Fibroblast of skin of left biceps (primary cell): Measurements from ENCODE around the gene DDX39A.

Experiments used
- DNase-seq, 2 experiments: peaks; one replicate each; pipeline ENCODE4 v3.0.0-alpha.2; 2013; ENCODE audit warnings: low read depth in 2 of 2

The DDX39A gene

DNA sequence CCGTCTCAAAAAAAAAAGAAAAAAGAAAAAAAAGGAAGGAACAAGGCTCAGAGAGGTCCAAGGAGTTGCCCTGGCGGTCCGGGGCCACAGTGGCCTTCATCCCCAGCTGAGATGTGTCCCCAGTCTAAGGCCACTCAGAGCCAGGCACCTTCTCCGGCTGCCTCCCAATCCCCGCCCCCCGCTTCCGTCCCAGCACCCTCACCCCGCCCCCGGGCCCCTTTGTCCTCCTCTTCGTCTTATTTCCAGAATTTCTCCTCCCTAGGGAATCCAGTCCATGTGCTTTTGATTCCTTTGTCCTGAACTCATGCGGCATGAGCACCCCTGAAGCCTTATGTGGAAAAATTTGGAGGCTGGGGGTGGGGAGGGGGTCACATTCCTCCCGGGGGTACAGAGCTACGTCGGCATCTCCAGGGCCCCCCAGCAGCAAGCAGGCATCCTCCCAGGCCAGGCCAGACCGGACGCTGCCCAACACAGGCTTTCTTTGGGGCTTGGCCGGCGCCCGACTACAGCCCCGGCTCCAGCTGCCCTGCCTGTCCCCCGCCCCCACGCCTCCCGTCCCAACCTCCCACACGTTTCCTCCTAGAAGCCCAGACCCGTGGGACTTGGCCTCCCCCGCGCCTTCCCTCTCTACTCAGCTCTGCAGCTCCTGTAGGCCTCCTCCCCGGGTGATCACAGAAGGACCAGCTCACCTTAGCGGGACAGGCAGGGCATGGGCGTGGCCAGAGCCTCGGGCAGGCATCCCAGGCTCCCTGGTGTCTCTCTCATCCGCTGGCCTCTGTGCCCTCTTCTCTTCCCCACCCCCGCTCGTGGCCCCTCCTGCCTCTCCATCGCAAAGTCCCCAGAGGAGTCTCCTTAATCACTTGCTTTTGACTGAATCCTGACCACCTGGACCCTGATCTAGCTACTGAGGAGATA lies 55.7 kb downstream of the DDX39A start:
- peak; percentile 62 to 64 for DNase-seq

DNA sequence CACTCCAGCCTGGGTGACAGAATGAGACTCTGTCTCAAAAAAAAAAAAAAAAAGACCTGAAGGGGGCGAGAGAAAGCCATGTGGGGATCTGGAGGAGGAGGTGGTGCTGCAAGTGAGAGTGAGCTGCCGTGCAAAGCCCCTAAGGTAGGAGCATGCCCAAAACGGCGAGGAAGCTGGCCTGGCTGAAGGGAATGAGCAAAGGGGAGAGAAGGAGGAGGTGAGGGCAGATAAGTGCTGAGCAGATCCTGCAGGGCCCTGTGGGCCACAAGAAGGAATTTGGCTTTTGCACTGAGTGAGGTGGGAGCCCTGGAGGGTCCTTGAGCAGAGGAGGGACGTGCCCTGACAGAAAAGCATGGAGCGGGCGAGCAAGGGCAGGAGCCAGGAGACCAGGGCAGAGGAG lies 57.3 kb downstream of the DDX39A start:
- DNase-seq = no peak
